HL-60 (cell line): ENCODE results near the gene GLA.

ENCODE experiments used
- DNase-seq, 2 experiments: peaks; one replicate each; pipeline ENCODE4 v3.0.0-alpha.2; 2010 to 2020; ENCODE audit warnings: low read depth in 1 of 2, low spot score in 1 of 2
- H3K27ac ChIP-seq: fragments of 250-450 bp; sonication (Bioruptor Pico); replicated peaks from 2 replicates; pipeline ENCODE4 v1.5.1; 2020; ENCODE audit warnings: mild to moderate bottlenecking, moderate library complexity
- H3K27me3 ChIP-seq: fragments of 250-450 bp; sonication (Bioruptor Pico); 2 replicates; pipeline ENCODE4 v1.5.1; 2021; ENCODE audit warnings: mild to moderate bottlenecking, moderate library complexity; ENCODE audit not compliant: insufficient read depth, poor library complexity, severe bottlenecking
- H3K4me3 ChIP-seq: replicated peaks from 2 replicates; pipeline ENCODE4 v1.5.1; 2011; ENCODE audit warnings: mild to moderate bottlenecking, control low read depth, low read length; ENCODE audit not compliant: insufficient read depth
- CTCF ChIP-seq: IDR thresholded peaks from one replicate; pipeline ENCODE4 v1.5.1; 2011; ENCODE audit warnings: low read length, control low read depth, inconsistent platforms; ENCODE audit not compliant: insufficient read depth
- GABPA ChIP-seq: IDR thresholded peaks from 2 replicates; pipeline ENCODE4 v1.6.1; 2012; ENCODE audit warnings: low read depth
- POLR2AphosphoS5 ChIP-seq: IDR thresholded peaks from 2 replicates; pipeline ENCODE4 v1.6.1; 2012; ENCODE audit warnings: low read depth
- REST ChIP-seq: IDR thresholded peaks from 2 replicates; pipeline ENCODE4 v1.6.1; 2012; ENCODE audit warnings: low read depth; ENCODE audit not compliant: insufficient replicate concordance
- SPI1 ChIP-seq: IDR thresholded peaks from 2 replicates; pipeline ENCODE4 v1.6.1; 2012; ENCODE audit warnings: low read depth, mild to moderate bottlenecking, borderline replicate concordance

GLA gene

GRCh38 chrX:101386542-101386885 is 21.2 kb downstream of the GLA start:
- Histone ChIP-seq H3K4me3 (no peak overlapping the region), H3K27ac (peak overlapping the region; percentile 88), H3K27me3 (no peaks in the 10 kb centered on the region)
- no peak for DNase-seq
- TF ChIP-seq POLR2AphosphoS5 (no peak), CTCF (no peak), REST (no peak), GABPA (no peak), SPI1 (no peak)

GRCh38 chrX:101385795-101386541 is 21.8 kb downstream of the GLA start, which contains the start of gene BTK:
TSS of gene BTK (minus strand) at chrX:101386191. CDS start at chrX:101375284, 10,907 bp downstream.
- Histone ChIP-seq H3K4me3 (peak within 1 kb of the TSS; percentile 55), H3K27me3 (no peaks in the 10 kb centered on the region), H3K27ac (peak within 1 kb of the TSS; percentile 88)
- TF ChIP-seq GABPA (no peak), REST (peak; percentile 26), SPI1 (peak; percentile 96), POLR2AphosphoS5 (peak; percentile 69; the same call in 1 of the 2 replicates), CTCF (no peak)
- peak; percentile 61 to 80 for DNase-seq

- Histone ChIP-seq H3K4me3 (peak overlapping the region; percentile 55), H3K27me3 (no peaks in the 10 kb centered on the region), H3K27ac (peak overlapping the region; percentile 88)
- DNase-seq: no peak
- TF ChIP-seq SPI1 (no peak), GABPA (no peak), REST (no peak), CTCF (no peak), POLR2AphosphoS5 (no peak)
These were observed 22.6 kb downstream of the GLA start for GRCh38 chrX:101385026-101385684.
